GM18867 (cell line): ENCODE results near the gene NODAL.

Experiments
- ATAC-seq: cut with Tn5 transposase; IDR thresholded peaks from one replicate; pipeline ENCODE4 v1.9.1; 2021; ENCODE audit warnings: mild to moderate bottlenecking, moderate library complexity; ENCODE audit not compliant: unreplicated experiment

NODAL gene

GRCh38 chr10:70465278-70465677 lies 23.8 kb upstream of the NODAL start:
- ATAC-seq: no peak

DNA sequence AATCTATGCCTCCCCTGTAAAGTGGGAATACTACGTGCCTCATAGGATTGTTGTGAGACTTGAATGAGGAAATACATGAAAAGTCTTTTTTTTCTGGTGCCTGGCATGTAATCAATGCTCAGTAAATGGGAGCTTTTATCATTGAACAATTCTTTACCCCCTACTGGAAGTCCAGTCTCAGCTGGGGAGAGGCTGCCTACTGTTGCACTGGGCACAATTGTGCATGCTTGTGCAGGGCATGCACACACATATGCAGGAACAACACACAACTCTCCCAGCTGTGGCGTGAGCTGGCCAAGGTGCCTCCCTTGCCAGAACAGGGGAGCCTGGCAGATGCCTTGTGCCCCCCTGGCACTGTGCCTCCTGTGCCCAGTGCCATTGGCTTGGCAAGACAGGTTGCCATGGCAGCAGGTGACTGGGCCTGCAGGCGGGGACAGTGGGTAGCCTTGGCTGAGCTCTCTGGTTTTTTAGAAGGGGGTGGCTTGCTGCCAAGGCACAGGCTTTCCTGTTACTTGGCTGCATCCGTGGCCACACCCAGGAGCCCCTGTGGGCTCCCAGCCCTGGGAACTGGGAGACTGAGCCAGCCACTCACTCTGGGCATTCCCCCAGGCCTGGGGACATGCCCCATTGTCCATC lies 21.0 kb upstream of the NODAL start:
- no peak for ATAC-seq

GRCh38 chr10:70461397-70462348 lies 20.2 kb upstream of the NODAL start:
- ATAC-seq: no peak

DNA sequence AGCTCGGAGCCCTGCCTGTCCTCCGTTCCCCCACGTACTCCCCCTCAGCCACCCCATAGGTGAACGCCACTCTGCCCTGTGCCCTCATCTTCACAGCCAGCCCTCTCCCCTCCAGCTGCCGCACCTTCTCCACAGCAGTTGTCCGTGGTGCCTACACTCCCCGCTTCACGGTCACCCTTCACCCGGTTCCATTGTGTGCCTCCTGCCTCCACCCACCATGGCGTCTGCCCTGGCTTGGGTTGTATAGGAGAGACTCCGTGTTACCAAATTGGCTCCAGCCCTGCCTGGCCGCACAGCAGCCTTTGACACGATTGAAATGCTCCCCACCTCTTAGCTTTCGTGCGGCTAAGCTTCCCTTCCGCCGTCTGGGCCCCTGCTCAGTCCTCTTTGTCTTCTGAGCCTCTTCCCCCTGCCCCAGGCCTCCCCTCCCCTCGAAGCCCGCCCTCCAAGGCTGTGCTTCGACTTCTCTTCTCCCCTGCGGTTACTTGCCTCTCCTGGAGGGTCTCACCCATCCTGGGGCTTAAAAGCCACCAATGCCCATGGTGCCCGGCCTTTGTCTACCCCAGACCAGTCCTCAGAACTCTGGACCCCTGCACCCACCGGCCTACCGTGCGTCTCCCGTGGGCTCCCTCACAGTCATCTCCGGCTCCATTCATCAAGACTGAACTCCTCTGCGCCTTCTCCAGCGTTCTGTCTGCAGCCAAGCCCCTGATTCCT lies 18.5 kb upstream of the NODAL start:
- no peak for ATAC-seq

GRCh38 chr10:70459061-70459773 lies 17.7 kb upstream of the NODAL start:
- no peak for ATAC-seq

DNA sequence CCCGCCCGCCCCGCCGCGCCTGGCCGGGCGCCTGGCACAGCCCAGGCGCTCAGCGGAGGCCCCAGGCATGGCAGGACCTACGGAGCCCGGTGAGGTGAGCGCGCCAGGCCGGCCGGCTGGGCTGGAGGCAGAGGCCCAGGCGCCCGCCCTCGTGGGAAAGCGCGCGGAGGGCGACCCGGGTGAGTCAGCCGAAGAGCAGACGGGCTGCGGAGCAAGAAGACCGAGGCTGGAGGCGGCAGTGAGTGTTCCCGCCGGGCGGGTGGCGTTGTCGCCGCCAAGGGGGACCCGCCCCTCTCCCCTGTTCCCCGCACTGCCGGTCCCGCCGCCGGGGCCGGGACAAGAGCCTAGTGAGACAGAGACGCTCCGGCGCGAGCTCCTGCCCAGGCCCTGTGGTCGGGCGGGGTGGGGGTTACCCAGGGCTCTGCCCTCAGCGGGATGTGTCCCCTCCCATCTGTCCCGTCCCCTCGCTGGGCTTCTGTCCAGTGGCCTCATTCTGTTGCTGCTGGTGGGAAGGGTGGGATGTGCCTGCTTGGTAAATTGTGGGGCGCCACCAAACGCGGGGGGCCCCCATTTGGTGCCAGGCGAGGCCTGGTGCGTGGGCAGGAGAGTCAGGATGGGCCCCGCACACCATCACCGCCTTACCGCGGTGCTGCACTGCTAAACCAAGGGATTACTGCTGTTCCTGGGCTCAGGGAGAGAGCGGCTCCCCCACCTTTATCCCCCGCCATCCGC lies 17.0 kb upstream of the NODAL start:
- ATAC-seq: no peak

GRCh38 chr10:70457759-70458305 lies 16.4 kb upstream of the NODAL start:
- ATAC-seq: no peak

GRCh38 chr10:70456164-70456563 lies 14.7 kb upstream of the NODAL start:
- ATAC-seq: no peak

- no peak for ATAC-seq
These were observed 13.7 kb upstream of the NODAL start for GRCh38 chr10:70455213-70455630.

- ATAC-seq: no peak
These were observed 6.8 kb upstream of the NODAL start for GRCh38 chr10:70448236-70448635.

- ATAC-seq: no peak
These were observed 4.5 kb upstream of the NODAL start for GRCh38 chr10:70445718-70446657.

DNA sequence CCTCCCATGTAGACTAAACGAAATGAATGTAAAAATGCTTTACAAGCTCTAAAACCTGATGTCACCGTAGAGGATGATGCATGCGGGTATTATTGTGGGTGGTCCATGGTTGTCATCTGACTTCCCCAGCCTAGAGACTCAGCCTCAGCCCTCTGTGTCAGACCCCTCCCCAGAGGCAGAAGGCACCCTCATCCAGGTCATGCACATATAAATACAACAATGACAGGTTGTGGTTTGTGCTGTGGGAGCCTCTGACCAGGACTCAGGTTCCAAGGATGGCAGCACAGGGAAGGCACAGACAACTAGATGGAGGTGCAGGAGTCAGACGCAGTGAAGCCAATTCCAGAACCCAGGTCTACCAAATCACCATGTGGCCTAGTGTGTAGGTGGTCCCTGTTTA lies 3.3 kb upstream of the NODAL start:
- ATAC-seq: no peak

DNA sequence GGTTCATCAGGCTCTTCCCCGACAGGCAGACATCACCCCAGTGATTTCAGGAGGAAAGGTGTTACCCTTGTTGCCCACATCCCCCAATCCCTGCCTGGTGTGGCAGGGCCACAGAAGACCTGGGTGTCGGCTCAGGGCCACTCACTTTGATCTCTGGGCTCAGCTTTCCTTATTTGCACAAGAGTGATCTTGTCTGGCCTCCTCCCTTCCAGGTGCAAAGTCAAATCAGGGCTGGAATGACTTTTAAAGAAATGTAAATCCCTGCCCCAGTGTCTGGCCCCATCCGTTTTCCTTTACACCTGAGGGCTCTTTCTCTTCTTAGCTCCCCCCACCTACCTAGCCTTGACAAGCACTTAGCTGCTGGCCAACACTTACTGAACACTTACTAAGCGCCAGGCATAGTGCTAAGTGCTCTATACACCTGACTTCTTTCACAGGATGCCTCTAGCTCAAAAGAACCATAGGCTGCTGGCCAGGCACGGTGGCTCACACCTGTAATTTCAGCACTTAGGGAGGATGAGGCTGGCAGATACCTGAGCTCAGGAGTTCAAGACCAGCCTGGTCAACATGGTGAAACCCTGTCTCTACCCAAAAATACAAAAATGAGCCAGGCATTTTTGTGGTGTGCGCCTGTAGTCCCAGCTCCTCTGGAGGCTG lies 979 bp upstream of the NODAL start:
- ATAC-seq: no peak

DNA sequence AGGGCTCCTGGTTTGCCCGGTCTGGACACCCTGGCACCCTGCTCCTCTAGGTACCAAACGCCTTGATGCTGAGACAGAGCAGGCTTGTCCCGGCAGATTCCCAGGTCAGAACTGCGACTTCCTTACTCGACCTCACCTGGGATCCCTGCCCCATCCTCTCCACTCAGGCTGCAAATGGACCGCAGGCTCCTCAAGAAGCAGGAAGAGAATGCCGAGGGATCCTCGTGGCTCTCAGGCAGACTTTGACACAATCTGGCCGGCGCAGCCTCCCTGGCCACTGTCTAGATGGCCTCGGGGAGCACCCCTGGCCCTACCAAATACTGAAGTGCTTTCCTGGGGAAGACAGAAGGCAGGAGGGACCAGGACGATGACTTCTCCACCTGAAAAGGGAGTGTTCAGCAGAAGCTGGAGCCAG lies 421 bp upstream of the NODAL start:
- no peak for ATAC-seq

- no peak for ATAC-seq
These were observed 953 bp downstream of the NODAL start for GRCh38 chr10:70440296-70441160.

- no peak for ATAC-seq
These were observed 3.8 kb downstream of the NODAL start for GRCh38 chr10:70437721-70438120.
